IPS-15b (cell line): ENCODE measurements around the gene C5orf15.

Source experiments
- H3K27me3 ChIP-seq: one replicate; pipeline ENCODE4 v1.6.1; 2013; ENCODE audit warnings: low read length; ENCODE audit not compliant: control insufficient read depth, insufficient read depth
- H3K36me3 ChIP-seq: one replicate; pipeline ENCODE4 v1.6.1; 2013; ENCODE audit warnings: low read length; ENCODE audit not compliant: control insufficient read depth, insufficient read depth
- H3K4me1 ChIP-seq: one replicate; pipeline ENCODE4 v1.6.1; 2013; ENCODE audit warnings: mild to moderate bottlenecking, low read length; ENCODE audit not compliant: control insufficient read depth, insufficient read depth
- H3K4me3 ChIP-seq: one replicate; pipeline ENCODE4 v1.5.1; 2013; ENCODE audit warnings: low read depth, low read length
- H3K9ac ChIP-seq: one replicate; pipeline ENCODE4 v1.6.1; 2013; ENCODE audit warnings: low read depth, mild to moderate bottlenecking, low read length
- H3K9me3 ChIP-seq: one replicate; pipeline ENCODE4 v1.6.1; 2013; ENCODE audit warnings: mild to moderate bottlenecking, low read length; ENCODE audit not compliant: control insufficient read depth, insufficient read depth

The C5orf15 gene

DNA sequence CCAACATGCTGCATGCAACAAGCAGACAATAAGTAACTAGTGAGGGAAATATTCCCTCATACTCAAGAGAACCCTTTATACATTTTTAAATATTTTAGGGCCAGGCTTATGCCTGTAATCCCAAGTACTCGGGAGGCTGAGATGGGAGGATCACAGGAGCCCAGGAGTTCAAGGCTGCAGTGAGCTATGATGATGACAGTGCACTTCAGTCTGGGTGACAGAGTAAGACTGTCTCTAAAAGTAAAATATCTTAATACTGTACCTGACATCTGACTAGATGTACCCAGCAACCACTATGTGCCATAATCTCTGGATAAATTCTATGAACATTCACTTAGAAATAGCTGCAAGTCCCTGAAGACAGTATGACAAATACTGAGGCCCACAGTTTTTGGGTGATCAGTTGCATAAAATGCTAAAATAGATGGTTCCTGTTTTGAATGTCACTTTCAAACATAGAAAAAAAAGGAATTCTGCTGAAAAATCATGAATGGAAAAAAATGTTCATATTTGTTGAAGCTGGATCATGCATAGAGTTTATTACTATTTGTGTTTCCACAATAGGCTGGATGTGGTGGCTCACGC lies 2.0 kb upstream of the C5orf15 start:
- Histone ChIP-seq H3K4me1 (no peaks in the 10 kb centered on the region), H3K9me3 (no peaks in the 10 kb centered on the region), H3K36me3 (peaks cover 9% of the 10 kb centered on the region), H3K27me3 (no peaks in the 10 kb centered on the region), H3K9ac (no peak overlapping the region), H3K4me3 (no peak overlapping the region)

DNA sequence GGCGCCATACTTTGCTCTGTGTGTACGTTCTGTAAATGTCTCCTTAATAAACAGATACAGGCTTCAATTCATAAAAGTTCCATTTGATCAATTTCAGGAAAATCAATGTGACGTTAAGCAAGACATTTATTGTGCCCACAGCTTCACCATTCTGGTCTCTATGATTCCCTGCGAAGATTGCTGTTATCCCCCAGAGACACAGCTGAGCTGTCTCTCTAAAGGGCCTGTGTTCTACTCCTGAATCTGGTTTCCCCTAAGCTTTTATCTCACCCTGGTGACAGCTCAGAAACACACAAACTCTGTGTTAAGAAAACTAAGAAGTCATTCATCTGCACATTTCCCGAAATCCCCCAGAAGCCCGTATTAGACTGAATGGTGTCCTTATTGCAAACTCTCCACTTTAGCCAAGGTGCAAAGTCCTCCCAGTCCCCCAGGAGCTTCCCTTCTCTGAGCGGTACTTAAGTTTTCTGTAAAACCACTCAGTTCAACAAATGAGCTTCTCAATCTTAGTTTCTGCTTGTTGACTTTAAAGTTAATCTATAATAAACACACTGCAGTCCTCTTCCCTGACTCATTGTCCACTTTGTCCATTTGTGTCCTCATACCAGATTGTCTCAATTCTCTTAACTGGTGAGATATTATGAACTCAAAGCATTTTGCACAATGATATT lies 1.4 kb upstream of the C5orf15 start:
- no peak overlapping the region for H3K4me3 ChIP-seq
- H3K9ac ChIP-seq: no peak overlapping the region
- no peaks in the 10 kb centered on the region for H3K27me3 ChIP-seq
- no peaks in the 10 kb centered on the region for H3K4me1 ChIP-seq
- H3K36me3 ChIP-seq: peaks cover 7% of the 10 kb centered on the region
- H3K9me3 ChIP-seq: no peaks in the 10 kb centered on the region

DNA sequence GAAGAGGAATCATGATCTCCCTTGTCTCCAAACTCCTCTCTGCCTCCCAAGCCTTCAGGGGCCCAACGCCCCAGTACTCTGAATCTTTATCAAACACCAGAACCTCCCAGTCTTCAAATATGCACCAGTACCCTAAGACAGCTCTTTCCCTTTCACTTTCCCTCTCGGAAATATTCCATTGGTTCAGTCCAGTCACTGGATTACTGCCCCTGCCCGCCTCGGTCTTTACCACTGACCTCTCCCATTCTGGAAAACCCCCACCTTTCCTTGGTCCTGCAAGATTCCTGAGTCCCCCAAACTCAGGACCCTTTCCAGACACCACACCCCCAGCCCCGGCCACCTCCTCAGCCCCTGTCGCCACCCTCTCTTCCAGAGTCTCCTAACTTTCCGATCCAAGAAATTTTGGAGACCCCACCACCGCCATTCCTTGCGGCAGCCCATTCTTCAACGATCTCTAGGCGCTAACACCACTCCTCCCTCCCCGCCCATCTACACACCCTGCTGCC lies 674 bp downstream of the C5orf15 start:
- Histone ChIP-seq H3K4me1 (no peaks in the 10 kb centered on the region), H3K36me3 (no peaks in the 10 kb centered on the region), H3K4me3 (peak overlapping the region; percentile 91), H3K27me3 (no peaks in the 10 kb centered on the region), H3K9ac (peak overlapping the region; percentile 89), H3K9me3 (no peaks in the 10 kb centered on the region)

DNA sequence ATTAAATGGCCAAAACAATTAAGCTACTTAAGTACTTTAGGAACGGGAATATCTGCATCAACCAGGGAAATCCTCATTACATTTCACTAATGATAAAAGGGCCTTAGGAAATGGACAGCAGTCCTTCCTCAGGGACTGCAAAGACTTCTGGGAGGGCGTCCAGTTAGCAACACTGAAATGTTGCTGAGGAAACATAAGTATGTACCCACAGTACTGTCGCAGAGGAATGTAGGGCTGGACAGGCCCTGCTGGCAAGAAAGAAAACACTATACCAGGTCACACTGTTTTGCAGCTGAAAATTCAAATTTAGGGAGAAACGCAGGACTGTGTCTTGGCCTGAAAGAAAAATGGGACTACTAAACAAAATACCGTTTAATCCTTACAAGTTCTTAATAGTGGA lies 1.3 kb downstream of the C5orf15 start:
- Histone ChIP-seq H3K27me3 (no peaks in the 10 kb centered on the region), H3K4me1 (no peaks in the 10 kb centered on the region), H3K9me3 (no peaks in the 10 kb centered on the region), H3K4me3 (peak overlapping the region; percentile 91), H3K9ac (no peak overlapping the region), H3K36me3 (no peaks in the 10 kb centered on the region)

DNA sequence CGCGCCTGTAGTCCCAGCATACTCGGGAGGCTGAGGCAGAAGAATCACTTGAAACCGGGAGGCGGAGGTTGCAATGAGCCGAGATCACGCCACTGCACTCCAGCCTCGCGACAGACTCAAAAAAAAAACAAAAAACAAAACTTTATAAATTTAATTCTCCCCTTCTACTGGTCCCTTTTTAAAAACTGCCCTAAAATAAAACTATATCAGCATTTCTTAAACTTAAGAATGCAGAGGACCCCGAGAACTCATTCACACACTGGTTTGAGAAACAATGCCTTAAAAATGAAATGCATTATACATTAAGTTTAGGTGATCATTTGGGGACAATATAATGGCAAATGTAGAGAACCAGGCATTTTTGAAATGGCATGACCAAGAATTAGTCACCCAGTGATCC lies 2.3 kb downstream of the C5orf15 start:
- no peaks in the 10 kb centered on the region for H3K9me3 ChIP-seq
- no peaks in the 10 kb centered on the region for H3K27me3 ChIP-seq
- H3K36me3 ChIP-seq: no peaks in the 10 kb centered on the region
- no peak overlapping the region for H3K9ac ChIP-seq
- no peak overlapping the region for H3K4me3 ChIP-seq
- H3K4me1 ChIP-seq: no peaks in the 10 kb centered on the region

DNA sequence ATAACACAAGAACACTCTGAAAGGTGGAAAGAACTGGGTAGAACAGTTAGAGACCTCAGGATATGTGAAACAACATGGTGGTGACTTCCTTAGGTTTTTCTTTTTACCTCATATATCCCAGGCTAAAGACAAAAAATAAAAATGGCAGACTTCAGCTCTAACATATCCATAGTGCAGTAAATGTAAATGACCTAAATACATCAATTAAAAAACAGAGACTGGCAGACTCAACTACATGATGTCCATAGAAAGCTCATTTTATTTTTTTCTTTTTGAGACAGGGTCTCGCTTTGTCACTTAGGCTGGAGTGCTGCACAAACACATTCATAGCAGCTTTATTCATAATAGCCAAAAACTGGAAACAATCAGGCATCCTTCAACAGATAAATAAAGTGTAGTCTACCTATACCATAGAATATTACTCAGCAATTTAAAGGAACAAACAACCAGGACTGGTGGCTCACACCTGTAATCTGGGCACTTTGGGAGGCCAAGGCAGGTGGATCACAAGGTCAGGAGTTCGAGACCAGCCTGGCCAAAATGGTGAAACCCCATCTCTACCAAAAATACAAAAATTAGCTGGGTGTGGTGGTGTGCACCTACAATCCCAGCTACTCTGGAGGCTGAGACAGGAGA lies 4.8 kb downstream of the C5orf15 start:
- no peaks in the 10 kb centered on the region for H3K9me3 ChIP-seq
- no peaks in the 10 kb centered on the region for H3K27me3 ChIP-seq
- H3K4me3 ChIP-seq: no peak overlapping the region
- peaks cover 5% of the 10 kb centered on the region for H3K36me3 ChIP-seq
- no peaks in the 10 kb centered on the region for H3K4me1 ChIP-seq
- H3K9ac ChIP-seq: no peak overlapping the region

GRCh38 chr5:133962801-133963476 lies 5.5 kb downstream of the C5orf15 start:
- Histone ChIP-seq H3K4me3 (no peak overlapping the region), H3K9ac (no peak overlapping the region), H3K27me3 (no peaks in the 10 kb centered on the region), H3K4me1 (no peaks in the 10 kb centered on the region), H3K36me3 (peaks cover 5% of the 10 kb centered on the region), H3K9me3 (no peaks in the 10 kb centered on the region)

GRCh38 chr5:133962131-133962530 lies 6.3 kb downstream of the C5orf15 start:
- Histone ChIP-seq H3K27me3 (no peaks in the 10 kb centered on the region), H3K9ac (no peak overlapping the region), H3K9me3 (no peaks in the 10 kb centered on the region), H3K4me3 (no peak overlapping the region), H3K36me3 (peaks cover 5% of the 10 kb centered on the region), H3K4me1 (no peaks in the 10 kb centered on the region)

DNA sequence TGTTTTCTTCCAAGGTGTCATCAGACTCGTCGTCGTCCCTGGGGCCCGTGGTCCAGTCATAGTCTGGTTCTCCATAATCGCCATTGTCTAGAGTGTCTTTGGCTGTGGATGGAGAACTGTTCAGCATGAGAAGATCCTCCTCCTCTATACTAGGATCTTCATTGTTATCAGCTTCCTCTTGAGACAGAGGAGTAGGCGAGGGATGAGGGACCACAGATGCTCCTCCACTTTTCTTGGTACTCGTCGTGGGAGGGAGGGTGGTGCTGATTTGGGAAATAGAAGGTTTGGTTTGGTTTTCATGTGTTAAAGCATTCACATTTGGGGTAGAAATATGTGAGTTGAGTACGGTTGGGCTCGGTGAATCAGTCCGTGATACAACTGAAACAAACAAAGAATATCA lies 8.8 kb downstream of the C5orf15 start:
- H3K4me1 ChIP-seq: no peaks in the 10 kb centered on the region
- peaks cover 10% of the 10 kb centered on the region for H3K36me3 ChIP-seq
- no peak overlapping the region for H3K9ac ChIP-seq
- no peak overlapping the region for H3K4me3 ChIP-seq
- H3K9me3 ChIP-seq: no peaks in the 10 kb centered on the region
- no peaks in the 10 kb centered on the region for H3K27me3 ChIP-seq

DNA sequence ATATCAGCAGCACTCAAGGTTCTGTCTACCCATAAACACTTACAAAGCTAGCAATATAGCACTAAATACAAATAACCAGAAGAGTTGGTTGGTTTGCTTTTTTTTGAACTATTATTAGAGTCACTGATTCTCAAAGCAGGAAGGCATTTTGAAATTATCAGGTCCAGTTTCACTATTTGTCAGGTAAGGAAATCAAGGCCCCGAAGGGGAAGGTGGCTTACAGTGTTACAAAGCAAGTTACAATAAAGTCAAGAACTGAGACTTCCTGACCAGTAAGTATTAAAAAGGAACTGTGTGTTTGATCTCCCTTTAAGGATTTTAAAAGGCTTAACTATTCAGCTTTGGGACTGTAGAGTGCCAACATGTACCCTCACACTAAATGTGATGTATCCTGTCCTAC lies 10.8 kb downstream of the C5orf15 start:
- Histone ChIP-seq H3K9me3 (no peaks in the 10 kb centered on the region), H3K4me3 (no peak overlapping the region), H3K27me3 (no peaks in the 10 kb centered on the region), H3K9ac (no peak overlapping the region), H3K4me1 (no peaks in the 10 kb centered on the region), H3K36me3 (peaks cover 10% of the 10 kb centered on the region)

- no peaks in the 10 kb centered on the region for H3K4me1 ChIP-seq
- no peak overlapping the region for H3K4me3 ChIP-seq
- peaks cover 10% of the 10 kb centered on the region for H3K36me3 ChIP-seq
- no peaks in the 10 kb centered on the region for H3K27me3 ChIP-seq
- no peak overlapping the region for H3K9ac ChIP-seq
- H3K9me3 ChIP-seq: no peaks in the 10 kb centered on the region
Measured at GRCh38 chr5:133957080-133957479, 11.3 kb downstream of the C5orf15 start.
